ENCODE data around the gene RNF145.

Gene RNF145

DNA sequence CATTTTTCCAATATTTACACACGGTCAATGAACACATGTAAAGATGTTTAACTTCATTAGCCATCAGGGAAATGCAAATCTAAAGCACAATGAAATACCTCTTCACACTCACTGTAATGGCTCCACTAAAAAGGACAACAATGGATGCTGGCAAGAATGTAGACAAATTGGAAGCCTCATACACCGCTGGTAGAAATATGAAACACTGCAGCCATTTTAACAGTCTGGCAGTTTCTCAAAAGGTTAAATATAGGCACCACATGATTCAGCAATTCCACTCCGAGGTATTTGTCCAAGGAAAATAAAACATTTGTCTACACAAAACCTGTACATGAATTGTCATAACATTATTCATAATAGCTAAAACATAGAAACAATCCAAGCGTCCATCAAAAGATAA is 20.0 kb downstream of the RNF145 start:
- Histone ChIP-seq H3K27me3 (ENCODE audit: insufficient read depth, insufficient read length) (no peaks in the 10 kb centered on the region), H3K4me3 (ENCODE audit: insufficient read length, low read depth) (no peak overlapping the region), H3K9ac (ENCODE audit: insufficient read length, low read depth) (no peak overlapping the region), H3K4me1 (ENCODE audit: insufficient read depth, insufficient read length) (no peaks in the 10 kb centered on the region), H3K36me3 (ENCODE audit: insufficient read depth, insufficient read length, low read length) (peaks cover 32% of the 10 kb centered on the region), H3K9me3 (ENCODE audit: insufficient read depth, low read length) (no peaks in the 10 kb centered on the region)
- TF ChIP-seq YY1 (IDR thresholded peaks at IDR 0.05; ENCODE audit: insufficient read depth, insufficient read length) (no peak), ZNF274 (IDR thresholded peaks at IDR 0.05; ENCODE audit: low read depth, low read length) (no peak), SUZ12 (IDR thresholded peaks at IDR 0.05; ENCODE audit: extremely low read depth, insufficient read depth, insufficient read length) (no peak)
- DNase-seq (ENCODE audit: low read depth, low spot score) = no peak

DNA sequence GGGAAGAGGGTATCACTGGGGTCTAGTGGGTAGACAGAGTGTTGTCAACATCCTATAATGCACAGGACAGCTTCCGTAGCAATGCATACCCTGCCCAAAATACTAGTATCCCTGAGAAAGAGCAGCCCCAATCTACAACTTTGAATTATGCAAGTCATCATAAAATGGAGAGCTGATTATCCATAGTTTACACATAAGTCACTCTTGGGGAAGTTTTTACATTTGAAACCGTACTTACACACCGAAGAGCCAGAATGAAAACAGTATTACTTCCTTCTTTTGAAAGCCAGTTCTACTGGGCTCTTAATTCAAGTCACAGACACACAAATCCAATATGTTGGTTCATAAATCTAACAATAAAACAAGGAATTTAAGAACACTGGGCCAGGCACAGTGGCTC is 21.6 kb downstream of the RNF145 start:
- Histone ChIP-seq H3K9me3 (ENCODE audit: insufficient read depth, low read length) (no peaks in the 10 kb centered on the region), H3K4me1 (ENCODE audit: insufficient read depth, insufficient read length) (no peaks in the 10 kb centered on the region), H3K4me3 (ENCODE audit: insufficient read length, low read depth) (no peak overlapping the region), H3K36me3 (ENCODE audit: insufficient read depth, insufficient read length, low read length) (peaks cover 24% of the 10 kb centered on the region), H3K9ac (ENCODE audit: insufficient read length, low read depth) (no peak overlapping the region), H3K27me3 (ENCODE audit: insufficient read depth, insufficient read length) (no peaks in the 10 kb centered on the region)
- no peak for DNase-seq (ENCODE audit: low read depth, low spot score)
- TF ChIP-seq YY1 (IDR thresholded peaks at IDR 0.05; ENCODE audit: insufficient read depth, insufficient read length) (no peak), SUZ12 (IDR thresholded peaks at IDR 0.05; ENCODE audit: extremely low read depth, insufficient read depth, insufficient read length) (no peak), ZNF274 (IDR thresholded peaks at IDR 0.05; ENCODE audit: low read depth, low read length) (no peak)

DNA sequence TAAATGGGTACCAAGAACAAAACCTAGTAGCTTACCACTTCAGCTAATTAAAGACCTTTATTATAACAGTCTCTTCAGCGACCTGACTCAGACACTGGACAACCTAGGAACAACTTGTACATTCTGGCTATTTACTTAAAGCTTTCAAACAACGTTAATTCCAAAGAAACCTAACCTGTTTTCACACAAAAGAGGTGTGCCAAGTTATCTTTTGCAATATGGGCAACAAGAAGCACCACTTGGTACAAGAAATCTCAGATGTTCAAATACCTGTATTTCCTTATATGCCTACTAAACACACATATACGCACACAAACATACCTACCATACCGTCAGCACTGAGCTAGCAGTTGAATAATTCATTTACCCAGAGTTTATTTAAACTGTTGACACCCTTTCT is 23.0 kb downstream of the RNF145 start:
- Histone ChIP-seq H3K4me1 (ENCODE audit: insufficient read depth, insufficient read length) (no peaks in the 10 kb centered on the region), H3K27me3 (ENCODE audit: insufficient read depth, insufficient read length) (no peaks in the 10 kb centered on the region), H3K9ac (ENCODE audit: insufficient read length, low read depth) (no peak overlapping the region), H3K4me3 (ENCODE audit: insufficient read length, low read depth) (no peak overlapping the region), H3K9me3 (ENCODE audit: insufficient read depth, low read length) (no peaks in the 10 kb centered on the region), H3K36me3 (ENCODE audit: insufficient read depth, insufficient read length, low read length) (peaks cover 20% of the 10 kb centered on the region)
- DNase-seq (ENCODE audit: low read depth, low spot score) = no peak
- TF ChIP-seq SUZ12 (IDR thresholded peaks at IDR 0.05; ENCODE audit: extremely low read depth, insufficient read depth, insufficient read length) (no peak), YY1 (IDR thresholded peaks at IDR 0.05; ENCODE audit: insufficient read depth, insufficient read length) (no peak), ZNF274 (IDR thresholded peaks at IDR 0.05; ENCODE audit: low read depth, low read length) (no peak)

DNA sequence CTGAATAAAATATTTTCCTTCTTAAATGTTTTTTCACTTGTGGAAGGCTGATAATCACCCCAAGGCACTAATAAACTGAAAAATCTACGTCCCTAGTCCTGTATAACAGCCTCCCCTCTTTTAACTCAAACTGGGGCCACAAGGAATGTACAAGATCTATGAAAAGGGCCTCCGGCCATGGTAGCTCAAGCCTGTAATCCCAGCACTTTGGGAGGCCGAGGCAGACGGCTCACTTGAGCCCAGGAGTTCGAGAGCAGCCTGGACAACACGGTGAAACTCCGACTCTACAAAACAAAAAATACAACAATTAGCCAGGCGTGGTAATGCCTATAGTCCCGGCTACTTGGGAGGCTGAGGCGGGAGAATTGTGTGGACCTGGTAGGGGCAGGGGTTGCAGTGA is 23.6 kb downstream of the RNF145 start:
- Histone ChIP-seq H3K4me1 (ENCODE audit: insufficient read depth, insufficient read length) (no peaks in the 10 kb centered on the region), H3K36me3 (ENCODE audit: insufficient read depth, insufficient read length, low read length) (peaks cover 20% of the 10 kb centered on the region)

DNA sequence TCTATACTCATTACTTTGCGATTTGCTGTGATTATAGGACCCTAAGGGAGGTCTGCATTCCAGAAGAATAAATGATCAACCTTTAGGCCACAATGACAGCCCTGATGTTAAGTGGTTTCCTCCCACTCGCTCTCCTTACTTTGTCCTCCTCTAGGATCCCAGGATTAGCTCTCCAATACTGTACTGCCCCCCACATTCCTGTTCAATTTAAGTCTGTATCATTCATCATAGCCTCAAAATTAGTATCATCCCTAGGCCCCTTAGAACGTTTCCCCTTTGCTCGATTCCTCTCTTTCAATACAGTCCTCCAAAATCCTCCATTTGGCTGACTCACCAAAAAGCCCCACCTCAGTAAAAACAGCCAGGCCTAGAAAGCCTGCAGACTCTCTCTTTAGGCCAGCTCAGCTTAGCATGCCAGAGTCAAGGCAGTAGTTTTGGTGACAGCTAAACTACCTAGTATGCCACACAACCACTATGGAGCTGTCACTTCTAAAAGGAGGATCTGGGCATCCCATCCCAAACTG is 24.4 kb downstream of the RNF145 start:
- TF ChIP-seq ZNF274 (IDR thresholded peaks at IDR 0.05; ENCODE audit: low read depth, low read length) = no peak
- TF ChIP-seq YY1 (IDR thresholded peaks at IDR 0.05; ENCODE audit: insufficient read depth, insufficient read length) = no peak
- no peak for TF ChIP-seq SUZ12 (IDR thresholded peaks at IDR 0.05; ENCODE audit: extremely low read depth, insufficient read depth, insufficient read length)
- DNase-seq (ENCODE audit: low read depth, low spot score) = no peak
- H3K27me3 ChIP-seq (ENCODE audit: insufficient read depth, insufficient read length) = no peaks in the 10 kb centered on the region
- H3K4me1 ChIP-seq (ENCODE audit: insufficient read depth, insufficient read length) = no peaks in the 10 kb centered on the region
- H3K9me3 ChIP-seq (ENCODE audit: insufficient read depth, low read length) = no peaks in the 10 kb centered on the region
- H3K36me3 ChIP-seq (ENCODE audit: insufficient read depth, insufficient read length, low read length) = peaks cover 19% of the 10 kb centered on the region
- no peak overlapping the region for H3K9ac ChIP-seq (ENCODE audit: insufficient read length, low read depth)
- no peak overlapping the region for H3K4me3 ChIP-seq (ENCODE audit: insufficient read length, low read depth)

More for the DNA sequence above, 23.6 kb downstream of the RNF145 start:
- no peak for TF ChIP-seq SUZ12 (IDR thresholded peaks at IDR 0.05; ENCODE audit: extremely low read depth, insufficient read depth, insufficient read length)
- DNase-seq (ENCODE audit: low read depth, low spot score) = no peak
- Histone ChIP-seq H3K9ac (ENCODE audit: insufficient read length, low read depth) (no peak overlapping the region), H3K9me3 (ENCODE audit: insufficient read depth, low read length) (no peaks in the 10 kb centered on the region), H3K27me3 (ENCODE audit: insufficient read depth, insufficient read length) (no peaks in the 10 kb centered on the region), H3K4me3 (ENCODE audit: insufficient read length, low read depth) (no peak overlapping the region)

DNA sequence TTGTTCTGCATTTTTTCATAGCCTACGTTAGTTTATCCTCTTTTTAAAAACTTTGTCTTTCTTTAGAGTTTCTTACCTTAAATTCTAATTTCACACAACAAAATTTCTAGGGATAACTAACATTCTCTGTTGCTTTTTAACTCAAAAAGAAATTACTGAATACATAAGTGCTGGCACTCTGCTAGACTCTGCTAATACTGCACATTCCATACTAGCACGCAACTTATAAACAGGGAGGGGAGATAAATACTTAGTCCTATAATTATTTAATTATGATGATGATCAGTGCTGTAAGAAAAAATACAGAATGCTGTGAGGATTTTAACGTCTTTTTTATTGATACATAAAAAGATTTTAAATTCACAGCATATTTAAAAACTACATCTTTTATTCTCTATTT is 25.1 kb downstream of the RNF145 start:
- no peak for DNase-seq (ENCODE audit: low read depth, low spot score)
- no peak for TF ChIP-seq ZNF274 (IDR thresholded peaks at IDR 0.05; ENCODE audit: low read depth, low read length)
- TF ChIP-seq SUZ12 (IDR thresholded peaks at IDR 0.05; ENCODE audit: extremely low read depth, insufficient read depth, insufficient read length) = no peak
- TF ChIP-seq YY1 (IDR thresholded peaks at IDR 0.05; ENCODE audit: insufficient read depth, insufficient read length) = no peak
- no peak overlapping the region for H3K4me3 ChIP-seq (ENCODE audit: insufficient read length, low read depth)
- H3K9ac ChIP-seq (ENCODE audit: insufficient read length, low read depth) = no peak overlapping the region
- H3K4me1 ChIP-seq (ENCODE audit: insufficient read depth, insufficient read length) = no peaks in the 10 kb centered on the region
- no peaks in the 10 kb centered on the region for H3K27me3 ChIP-seq (ENCODE audit: insufficient read depth, insufficient read length)
- H3K9me3 ChIP-seq (ENCODE audit: insufficient read depth, low read length) = no peaks in the 10 kb centered on the region
- peaks cover 12% of the 10 kb centered on the region for H3K36me3 ChIP-seq (ENCODE audit: insufficient read depth, insufficient read length, low read length)

DNA sequence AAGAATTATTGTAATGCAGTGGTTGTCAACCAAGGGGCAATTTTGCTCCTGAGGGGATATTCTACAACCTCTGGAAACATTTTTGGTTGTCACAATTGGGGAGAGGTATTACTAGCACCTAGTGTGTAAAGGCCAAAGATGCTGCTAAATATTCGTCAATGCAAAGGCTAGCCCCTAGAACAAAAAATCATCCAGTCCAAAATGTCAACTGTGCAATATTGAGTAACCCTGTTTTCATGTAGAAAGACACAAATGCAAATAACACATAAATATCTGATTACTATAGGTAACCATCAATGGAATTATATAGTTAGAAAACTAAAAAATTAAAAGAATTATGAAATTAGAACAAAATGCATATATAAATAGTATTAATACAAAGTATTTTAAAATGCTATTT is 26.1 kb downstream of the RNF145 start:
- no peaks in the 10 kb centered on the region for H3K9me3 ChIP-seq (ENCODE audit: insufficient read depth, low read length)
- no peak overlapping the region for H3K4me3 ChIP-seq (ENCODE audit: insufficient read length, low read depth)
- H3K27me3 ChIP-seq (ENCODE audit: insufficient read depth, insufficient read length) = no peaks in the 10 kb centered on the region
- DNase-seq (ENCODE audit: low read depth, low spot score) = no peak
- no peak overlapping the region for H3K9ac ChIP-seq (ENCODE audit: insufficient read length, low read depth)
- H3K4me1 ChIP-seq (ENCODE audit: insufficient read depth, insufficient read length) = no peaks in the 10 kb centered on the region
- H3K36me3 ChIP-seq (ENCODE audit: insufficient read depth, insufficient read length, low read length) = peaks cover 14% of the 10 kb centered on the region
- TF ChIP-seq ZNF274 (IDR thresholded peaks at IDR 0.05; ENCODE audit: low read depth, low read length) = no peak
- TF ChIP-seq SUZ12 (IDR thresholded peaks at IDR 0.05; ENCODE audit: extremely low read depth, insufficient read depth, insufficient read length) = no peak
- no peak for TF ChIP-seq YY1 (IDR thresholded peaks at IDR 0.05; ENCODE audit: insufficient read depth, insufficient read length)

All from NT2/D1 (cell line).